AG09309 (cell line): Measurements from ENCODE around the gene CCDC87.
"Not testable (repeated sequence)": the region's sequence is repeated elsewhere in the genome, so short reads cannot be mapped to it uniquely, and the experiment has no call there.

Source experiments
- DNase-seq: peaks from one replicate; pipeline ENCODE4 v3.0.0-alpha.2; 2010; ENCODE audit warnings: low read depth
- H3K4me3 ChIP-seq: 2 replicates; pipeline ENCODE4 v1.5.1; 2011; ENCODE audit warnings: mild to moderate bottlenecking, low read depth, low read length, moderate library complexity; ENCODE audit not compliant: control insufficient read depth
- CTCF ChIP-seq: IDR thresholded peaks from 2 replicates; pipeline ENCODE4 v1.5.1; 2011; ENCODE audit warnings: mild to moderate bottlenecking, low read depth, low read length, inconsistent platforms; ENCODE audit not compliant: insufficient read depth, control insufficient read depth; ENCODE audit errors: missing control alignments

The CCDC87 gene

GRCh38 chr11:66616379-66617154, 23.7 kb upstream of the CCDC87 start, which contains the start of gene RBM14:
Gene RBM14, plus strand, starts transcription at chr11:66616630. Its CDS starts 91 bp downstream, at chr11:66616721.
- peak within 1 kb of the TSS; percentile 88 for H3K4me3 ChIP-seq
- peak; percentile 95 for DNase-seq
- no peak for TF ChIP-seq CTCF

- no peak for DNase-seq
- no peak overlapping the region for H3K4me3 ChIP-seq
- no peak for TF ChIP-seq CTCF
These were observed 21.2 kb upstream of the CCDC87 start for GRCh38 chr11:66614073-66614472.

- no peak for TF ChIP-seq CTCF
These were observed 19.6 kb upstream of the CCDC87 start for GRCh38 chr11:66612458-66612857.

GRCh38 chr11:66609721-66610617, 17.1 kb upstream of the CCDC87 start:
- H3K4me3 ChIP-seq: no peak overlapping the region
- TF ChIP-seq CTCF: no peak
- no peak for DNase-seq

More at GRCh38 chr11:66612458-66612857, 19.6 kb upstream of the CCDC87 start:
- no peak for DNase-seq
- no peak overlapping the region for H3K4me3 ChIP-seq

GRCh38 chr11:66607126-66607834, 14.4 kb upstream of the CCDC87 start:
- peak; percentile 44 for DNase-seq
- no peak for TF ChIP-seq CTCF
- H3K4me3 ChIP-seq: no peak overlapping the region

- H3K4me3 ChIP-seq, DNase-seq: not testable (repeated sequence)
These were observed 13.7 kb upstream of the CCDC87 start for GRCh38 chr11:66606608-66607007.
